HL-60 (cell line): ENCODE results near the gene ZFP82.

ENCODE experiments used
- DNase-seq, 2 experiments: peaks; one replicate each; pipeline ENCODE4 v3.0.0-alpha.2; 2010 to 2020; ENCODE audit warnings: low read depth in 1 of 2, low spot score in 1 of 2
- H3K27ac ChIP-seq: fragments of 250-450 bp; sonication (Bioruptor Pico); replicated peaks from 2 replicates; pipeline ENCODE4 v1.5.1; 2020; ENCODE audit warnings: mild to moderate bottlenecking, moderate library complexity
- H3K27me3 ChIP-seq: fragments of 250-450 bp; sonication (Bioruptor Pico); 2 replicates; pipeline ENCODE4 v1.5.1; 2021; ENCODE audit warnings: mild to moderate bottlenecking, moderate library complexity; ENCODE audit not compliant: insufficient read depth, poor library complexity, severe bottlenecking
- H3K4me3 ChIP-seq: replicated peaks from 2 replicates; pipeline ENCODE4 v1.5.1; 2011; ENCODE audit warnings: mild to moderate bottlenecking, control low read depth, low read length; ENCODE audit not compliant: insufficient read depth
- CTCF ChIP-seq: IDR thresholded peaks from one replicate; pipeline ENCODE4 v1.5.1; 2011; ENCODE audit warnings: low read length, control low read depth, inconsistent platforms; ENCODE audit not compliant: insufficient read depth
- GABPA ChIP-seq: IDR thresholded peaks from 2 replicates; pipeline ENCODE4 v1.6.1; 2012; ENCODE audit warnings: low read depth
- POLR2AphosphoS5 ChIP-seq: IDR thresholded peaks from 2 replicates; pipeline ENCODE4 v1.6.1; 2012; ENCODE audit warnings: low read depth
- REST ChIP-seq: IDR thresholded peaks from 2 replicates; pipeline ENCODE4 v1.6.1; 2012; ENCODE audit warnings: low read depth; ENCODE audit not compliant: insufficient replicate concordance
- SPI1 ChIP-seq: IDR thresholded peaks from 2 replicates; pipeline ENCODE4 v1.6.1; 2012; ENCODE audit warnings: low read depth, mild to moderate bottlenecking, borderline replicate concordance

Gene ZFP82

GRCh38 chr19:36373638-36374156, 44.7 kb downstream of the ZFP82 start:
- Histone ChIP-seq H3K4me3 (no peak overlapping the region), H3K27me3 (no peaks in the 10 kb centered on the region), H3K27ac (no peak overlapping the region)
- no peak for TF ChIP-seq GABPA
- TF ChIP-seq CTCF, result no peak
- TF ChIP-seq POLR2AphosphoS5, result no peak
- no peak for TF ChIP-seq REST
- no peak for TF ChIP-seq SPI1
- DNase-seq, result no peak

GRCh38 chr19:36371886-36372285, 46.6 kb downstream of the ZFP82 start:
- H3K27me3 ChIP-seq, result no peaks in the 10 kb centered on the region
- H3K27ac ChIP-seq, result no peak overlapping the region
- DNase-seq, result no peak
- TF ChIP-seq CTCF (no peak), SPI1 (no peak), REST (no peak), GABPA (no peak), POLR2AphosphoS5 (no peak)
- no peak overlapping the region for H3K4me3 ChIP-seq

GRCh38 chr19:36363845-36364244, 54.6 kb downstream of the ZFP82 start:
- no peak overlapping the region for H3K27ac ChIP-seq
- no peaks in the 10 kb centered on the region for H3K27me3 ChIP-seq
- TF ChIP-seq POLR2AphosphoS5 (no peak), REST (no peak), GABPA (no peak), CTCF (no peak), SPI1 (no peak)
- no peak for DNase-seq
- H3K4me3 ChIP-seq, result no peak overlapping the region
